PFSK-1 (cell line): ENCODE results near the gene RPL12.

Experiments used
- FOXP2 ChIP-seq: optimal IDR thresholded peaks from 2 replicates; pipeline ENCODE3; 2011; ENCODE audit warnings: borderline replicate concordance, control low read depth, inconsistent platforms; ENCODE audit not compliant: insufficient read depth; ENCODE audit errors: extremely low read length, extremely low read depth
- POLR2AphosphoS5 ChIP-seq: IDR thresholded peaks from 2 replicates; pipeline ENCODE4 v1.6.1; 2012; ENCODE audit warnings: low read depth, mild to moderate bottlenecking, control low read depth, low read length, moderate library complexity
- REST ChIP-seq, 2 experiments: IDR thresholded peaks; 2 replicates each; pipeline versions ENCODE4 v1.6.1 to v1.8.0; 2011 to 2012; ENCODE audit warnings: low read depth in 2 of 2, low read length in 2 of 2, control low read depth in 1 of 2, inconsistent platforms in 1 of 2, mild to moderate bottlenecking in 1 of 2, moderate library complexity in 1 of 2; ENCODE audit not compliant: insufficient read depth in 1 of 2
- SIN3A ChIP-seq: IDR thresholded peaks from 2 replicates; pipeline ENCODE4 v1.6.1; 2012; ENCODE audit warnings: mild to moderate bottlenecking, low read length, moderate library complexity, borderline replicate concordance; ENCODE audit not compliant: insufficient read depth
- TAF1 ChIP-seq: IDR thresholded peaks from 2 replicates; pipeline ENCODE4 v1.6.1; 2012; ENCODE audit warnings: low read length, control low read depth, borderline replicate concordance; ENCODE audit not compliant: insufficient read depth

GRCh38 chr9:127449332-127449966, 1.8 kb downstream of the RPL12 start:
- TF ChIP-seq SIN3A (no peak), TAF1 (no peak), POLR2AphosphoS5 (no peak; the same call in 1 of the 2 replicates), REST (IDR thresholded peaks at IDR 0.05; ENCODE audit: insufficient read depth in 1 of 2, low read depth in 2 of 2, low read length in 2 of 2) (no peak), FOXP2 (no peak)
